Mucosa of stomach (tissue), 1 donor: ENCODE data around the gene LENEP.

ENCODE experiments used
- H3K27me3 ChIP-seq: one replicate; pipeline ENCODE4 v1.7.0; 2013; ENCODE audit warnings: mild to moderate bottlenecking, low read length; ENCODE audit not compliant: control insufficient read depth, insufficient read depth
- H3K36me3 ChIP-seq: one replicate; pipeline ENCODE4 v1.7.0; 2013; ENCODE audit warnings: low read length; ENCODE audit not compliant: control insufficient read depth, insufficient read depth
- H3K4me1 ChIP-seq: one replicate; pipeline ENCODE4 v1.7.0; 2013; ENCODE audit warnings: mild to moderate bottlenecking, low read length; ENCODE audit not compliant: control insufficient read depth, insufficient read depth
- H3K4me3 ChIP-seq: one replicate; pipeline ENCODE4 v1.7.0; 2013; ENCODE audit warnings: low read length
- H3K9ac ChIP-seq: one replicate; pipeline ENCODE4 v1.7.0; 2013; ENCODE audit warnings: mild to moderate bottlenecking, low read length, moderate library complexity
- H3K9me3 ChIP-seq: one replicate; pipeline ENCODE4 v1.7.0; 2013; ENCODE audit warnings: mild to moderate bottlenecking, low read length, moderate library complexity; ENCODE audit not compliant: control insufficient read depth
- donor health status: Pancreatic carcinoma.

LENEP gene

DNA sequence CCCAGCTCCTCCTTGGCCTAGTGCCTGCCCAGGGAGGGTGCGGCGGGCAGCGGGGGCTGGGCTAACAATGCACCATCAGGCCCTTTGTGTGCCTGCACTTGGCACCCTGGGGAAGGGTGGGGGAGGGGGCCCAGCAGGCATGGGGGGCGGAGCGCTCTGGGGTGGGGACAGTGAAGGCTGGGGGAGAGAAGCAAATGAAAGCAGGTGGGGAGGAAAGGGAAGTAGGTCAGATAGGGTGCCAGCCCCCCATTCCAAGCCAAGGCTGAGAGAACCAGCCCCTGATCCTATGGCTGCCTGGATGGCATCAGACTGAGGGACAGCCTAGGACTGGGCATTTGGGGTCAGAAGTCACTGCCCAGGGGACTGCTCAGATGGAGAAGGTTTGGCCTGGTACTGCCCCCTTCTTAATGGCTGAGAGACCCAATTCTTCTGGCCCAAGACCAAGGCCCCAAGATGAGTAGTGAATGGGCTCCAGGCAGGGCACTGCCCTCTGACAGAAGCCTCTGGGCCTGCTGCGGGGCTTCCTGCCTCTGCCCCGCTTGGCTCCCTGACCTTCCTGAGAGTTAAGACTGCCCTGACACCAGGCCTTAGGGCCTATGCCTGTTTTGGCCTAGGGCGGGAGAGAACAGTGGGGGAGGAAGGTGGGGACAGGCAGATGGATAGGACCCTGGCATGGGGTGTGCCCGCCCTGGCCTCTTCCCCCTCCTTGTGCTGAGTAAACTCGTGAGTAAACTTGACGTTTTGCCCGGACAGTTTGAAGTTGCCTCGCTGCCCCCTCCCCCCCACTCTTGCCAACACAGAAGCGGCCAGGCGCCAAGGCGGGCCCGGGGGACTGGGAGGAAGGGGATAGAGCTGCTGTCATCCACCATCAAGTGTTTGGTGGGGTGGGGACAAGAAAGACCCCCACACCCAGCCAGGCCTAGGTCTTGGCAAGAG is 12.0 kb downstream of the LENEP start:
- no peaks in the 10 kb centered on the region for H3K36me3 ChIP-seq
- H3K9me3 ChIP-seq = no peaks in the 10 kb centered on the region
- peaks cover 64% of the 10 kb centered on the region for H3K4me1 ChIP-seq
- H3K27me3 ChIP-seq = no peaks in the 10 kb centered on the region
- peak overlapping the region; percentile 99 for H3K9ac ChIP-seq
- peak overlapping the region; percentile 99 for H3K4me3 ChIP-seq

- H3K4me1 ChIP-seq = peaks cover 72% of the 10 kb centered on the region
- H3K9me3 ChIP-seq = no peaks in the 10 kb centered on the region
- H3K27me3 ChIP-seq = no peaks in the 10 kb centered on the region
- H3K4me3 ChIP-seq = no peak overlapping the region
- no peaks in the 10 kb centered on the region for H3K36me3 ChIP-seq
- H3K9ac ChIP-seq = peak overlapping the region; percentile 99
These were observed 13.3 kb downstream of the LENEP start for GRCh38 chr1:155006601-155007101.

DNA sequence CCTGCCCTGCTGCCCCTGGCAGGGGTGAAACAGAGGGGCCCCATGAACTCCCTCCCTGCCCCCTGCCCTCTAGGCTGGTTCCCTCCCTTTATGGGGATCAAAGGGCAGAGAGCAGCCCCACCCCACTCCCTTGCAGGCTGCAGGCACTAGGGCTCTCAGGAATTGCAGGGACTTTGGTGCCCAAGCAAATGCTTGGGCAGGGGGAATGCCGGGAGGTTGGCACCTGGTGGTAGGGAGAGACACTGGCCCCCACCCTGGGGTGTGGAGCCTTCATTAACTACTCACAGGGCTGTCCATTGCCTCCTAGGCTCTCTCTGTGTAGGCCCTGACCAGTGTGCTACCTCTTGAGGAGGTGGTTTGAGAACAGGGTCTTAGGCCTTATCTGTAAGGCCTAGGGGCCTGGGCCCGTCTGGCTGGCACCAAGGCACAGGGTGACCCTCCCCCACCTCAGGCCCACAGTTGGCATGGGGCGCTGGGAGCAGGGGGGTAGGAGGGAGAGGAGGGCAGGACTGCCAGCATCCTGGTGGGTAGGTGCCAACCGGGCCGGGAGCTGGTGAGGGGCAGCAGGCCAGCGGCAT is 14.0 kb downstream of the LENEP start:
- Histone ChIP-seq H3K4me3 (no peak overlapping the region), H3K27me3 (no peaks in the 10 kb centered on the region), H3K9me3 (no peaks in the 10 kb centered on the region), H3K9ac (peak overlapping the region; percentile 69), H3K4me1 (peaks cover 79% of the 10 kb centered on the region), H3K36me3 (no peaks in the 10 kb centered on the region)

DNA sequence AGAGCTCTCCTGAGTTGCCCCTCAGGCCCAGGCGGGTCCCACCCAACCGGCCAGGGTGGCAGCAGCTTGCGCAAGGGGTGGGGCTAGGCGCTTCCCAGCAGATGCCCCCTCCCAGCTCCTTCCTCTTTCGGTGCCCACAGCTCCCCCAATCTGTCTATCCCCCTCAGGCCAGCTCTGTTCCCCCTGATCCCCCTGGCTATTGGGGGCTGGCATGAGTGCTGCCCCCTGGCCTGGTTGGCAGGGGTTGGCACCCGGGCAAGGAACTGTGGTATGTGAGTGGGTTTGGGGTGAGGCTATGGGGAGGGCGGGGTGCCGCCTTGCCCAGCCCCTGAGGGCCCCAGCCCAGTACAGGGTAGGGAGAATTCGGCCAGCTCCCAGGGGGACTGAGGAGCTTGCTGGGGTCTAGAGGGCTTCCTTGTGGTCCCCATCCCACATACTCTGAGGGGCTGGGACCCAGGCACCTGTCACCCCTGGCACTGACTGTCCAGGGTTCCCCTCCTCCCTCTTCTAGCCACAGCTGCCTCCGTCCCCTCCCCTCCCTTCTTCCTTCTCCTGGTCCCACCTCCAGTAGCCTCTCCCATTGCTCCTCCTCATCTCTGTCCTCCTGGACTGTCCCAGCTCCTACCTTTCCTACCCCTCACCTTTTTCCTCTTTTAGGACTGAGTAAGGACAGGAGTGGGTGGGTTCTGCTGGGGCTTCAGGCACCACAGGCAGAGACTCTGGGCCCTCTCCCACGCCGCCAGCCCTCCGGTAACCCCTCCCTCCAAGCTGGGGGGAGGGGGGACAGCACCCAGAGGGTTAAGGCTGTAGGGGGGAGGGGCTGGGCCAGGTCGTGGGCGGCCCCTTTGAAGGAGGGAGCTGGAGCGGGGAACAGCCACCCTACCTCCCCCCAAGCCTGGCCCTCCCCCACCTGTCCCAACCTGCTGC is 14.9 kb downstream of the LENEP start:
- H3K4me1 ChIP-seq = peaks cover 88% of the 10 kb centered on the region

DNA sequence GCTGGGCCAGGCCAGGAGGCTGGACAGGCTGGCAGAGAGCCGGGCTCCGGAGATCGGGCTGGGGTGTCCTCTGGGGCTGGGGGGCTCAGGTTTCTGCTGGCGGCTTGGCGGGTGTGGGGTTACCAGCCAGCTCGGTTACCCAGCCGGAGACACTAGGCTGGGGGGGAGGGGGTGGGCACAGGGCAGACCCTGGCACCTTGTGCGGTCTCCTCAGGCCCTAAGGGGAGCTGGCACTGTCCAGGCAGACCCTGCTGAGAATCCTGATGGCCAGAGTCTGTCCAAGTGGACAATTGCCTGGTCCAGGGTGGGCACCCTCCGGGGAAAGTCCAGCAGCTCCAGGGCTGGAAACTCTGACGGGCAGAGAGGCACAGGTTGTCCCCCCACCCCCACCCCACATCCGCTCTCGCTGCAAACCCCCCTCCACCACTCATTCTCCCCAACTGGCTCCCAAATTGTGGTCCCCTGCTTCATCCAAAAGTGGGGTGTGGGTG is 15.9 kb downstream of the LENEP start:
- Histone ChIP-seq H3K4me1 (peaks cover 93% of the 10 kb centered on the region), H3K4me3 (no peak overlapping the region), H3K36me3 (peaks cover 2% of the 10 kb centered on the region), H3K9ac (peak overlapping the region; percentile 69), H3K9me3 (no peaks in the 10 kb centered on the region), H3K27me3 (no peaks in the 10 kb centered on the region)

More for the DNA sequence above, 14.9 kb downstream of the LENEP start:
- H3K36me3 ChIP-seq = no peaks in the 10 kb centered on the region
- no peaks in the 10 kb centered on the region for H3K9me3 ChIP-seq
- no peaks in the 10 kb centered on the region for H3K27me3 ChIP-seq
- H3K9ac ChIP-seq = peak overlapping the region; percentile 69
- no peak overlapping the region for H3K4me3 ChIP-seq

GRCh38 chr1:155009742-155010141 is 16.4 kb downstream of the LENEP start:
- H3K36me3 ChIP-seq = peaks cover 7% of the 10 kb centered on the region
- H3K9ac ChIP-seq = peak overlapping the region; percentile 69
- H3K4me3 ChIP-seq = no peak overlapping the region

GRCh38 chr1:155010211-155010918 is 17.0 kb downstream of the LENEP start:
- Histone ChIP-seq H3K9me3 (no peaks in the 10 kb centered on the region), H3K4me1 (peaks cover 90% of the 10 kb centered on the region), H3K36me3 (peaks cover 8% of the 10 kb centered on the region), H3K9ac (peak overlapping the region; percentile 69), H3K27me3 (no peaks in the 10 kb centered on the region), H3K4me3 (no peak overlapping the region)

More at GRCh38 chr1:155009742-155010141, 16.4 kb downstream of the LENEP start:
- peaks cover 95% of the 10 kb centered on the region for H3K4me1 ChIP-seq
- no peaks in the 10 kb centered on the region for H3K9me3 ChIP-seq
- no peaks in the 10 kb centered on the region for H3K27me3 ChIP-seq

DNA sequence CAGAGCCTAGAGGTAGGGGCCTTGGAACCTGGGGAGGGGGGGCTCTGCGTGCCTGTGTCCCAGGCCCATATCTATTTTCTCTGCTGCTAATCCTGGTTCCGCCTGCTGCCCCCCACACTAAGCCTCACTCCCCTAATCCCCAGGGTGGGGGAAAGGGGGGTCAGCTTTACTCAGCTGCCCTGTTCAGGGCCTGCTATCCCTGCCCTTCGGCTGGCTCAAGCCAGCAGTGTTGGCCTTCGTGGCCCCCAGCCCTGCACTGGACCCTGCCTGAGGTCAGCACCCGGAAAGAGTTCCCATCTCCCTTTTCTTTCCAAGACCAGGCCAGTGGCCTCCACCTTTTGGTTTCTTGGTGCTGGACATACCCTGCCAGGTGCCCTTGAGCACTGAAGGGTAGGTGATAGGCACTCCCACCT is 17.6 kb downstream of the LENEP start:
- Histone ChIP-seq H3K27me3 (no peaks in the 10 kb centered on the region), H3K9me3 (no peaks in the 10 kb centered on the region), H3K4me1 (peaks cover 90% of the 10 kb centered on the region), H3K36me3 (peaks cover 14% of the 10 kb centered on the region), H3K4me3 (no peak overlapping the region), H3K9ac (peak overlapping the region; percentile 20)

DNA sequence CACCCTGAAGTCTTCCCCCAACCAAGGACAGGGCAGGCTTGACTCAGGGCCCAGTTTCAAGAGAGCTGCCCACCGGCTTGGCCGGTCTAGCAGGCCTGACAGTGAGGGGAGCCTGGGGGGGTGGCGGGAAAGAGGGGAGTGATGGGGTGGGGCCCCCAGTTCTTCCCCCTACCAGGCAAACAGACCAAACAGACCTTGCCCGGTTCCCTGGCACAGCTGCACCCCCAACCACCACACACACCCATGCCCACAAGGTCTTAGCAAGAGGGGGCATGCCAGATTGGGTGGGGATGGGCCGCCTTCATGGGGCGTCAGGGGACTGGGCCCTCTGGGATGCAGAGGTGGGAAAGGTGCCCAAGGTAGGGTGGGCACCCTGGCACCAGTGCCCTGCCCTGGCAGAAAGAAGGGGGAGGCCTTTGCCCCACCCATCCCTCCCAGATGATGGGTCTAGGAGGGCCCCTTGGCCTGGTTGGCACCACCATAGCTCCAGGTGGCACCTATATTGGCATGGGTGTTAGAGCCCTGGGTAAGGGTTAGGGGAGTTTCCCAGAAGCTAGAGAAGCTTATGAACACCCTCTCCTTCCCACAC is 18.1 kb downstream of the LENEP start:
- Histone ChIP-seq H3K9me3 (no peaks in the 10 kb centered on the region), H3K4me1 (peaks cover 89% of the 10 kb centered on the region), H3K9ac (peak overlapping the region; percentile 20), H3K27me3 (no peaks in the 10 kb centered on the region), H3K4me3 (no peak overlapping the region), H3K36me3 (peaks cover 19% of the 10 kb centered on the region)

- no peaks in the 10 kb centered on the region for H3K9me3 ChIP-seq
- peak overlapping the region; percentile 27 for H3K9ac ChIP-seq
- peaks cover 23% of the 10 kb centered on the region for H3K36me3 ChIP-seq
- peaks cover 89% of the 10 kb centered on the region for H3K4me1 ChIP-seq
- no peak overlapping the region for H3K4me3 ChIP-seq
- H3K27me3 ChIP-seq = no peaks in the 10 kb centered on the region
These were observed 18.7 kb downstream of the LENEP start for GRCh38 chr1:155012026-155012546.
